Activated T-helper 1 cell treated with anti-CD3 and anti-CD28 coated beads, Interleukin-2, amount 50 U/mL, for 16 hours (primary cell): ENCODE data around the gene RNF5.
"Not testable (repeated sequence)": the region's sequence is repeated elsewhere in the genome, so short reads cannot be mapped to it uniquely, and the experiment has no call there.

ENCODE experiments used
- DNase-seq, 2 donors: peaks; one replicate each; pipeline ENCODE4 v3.0.0-alpha.2; 2020; ENCODE audit warnings: low read depth in 1 of 2, low spot score in 1 of 2

Gene RNF5

DNA sequence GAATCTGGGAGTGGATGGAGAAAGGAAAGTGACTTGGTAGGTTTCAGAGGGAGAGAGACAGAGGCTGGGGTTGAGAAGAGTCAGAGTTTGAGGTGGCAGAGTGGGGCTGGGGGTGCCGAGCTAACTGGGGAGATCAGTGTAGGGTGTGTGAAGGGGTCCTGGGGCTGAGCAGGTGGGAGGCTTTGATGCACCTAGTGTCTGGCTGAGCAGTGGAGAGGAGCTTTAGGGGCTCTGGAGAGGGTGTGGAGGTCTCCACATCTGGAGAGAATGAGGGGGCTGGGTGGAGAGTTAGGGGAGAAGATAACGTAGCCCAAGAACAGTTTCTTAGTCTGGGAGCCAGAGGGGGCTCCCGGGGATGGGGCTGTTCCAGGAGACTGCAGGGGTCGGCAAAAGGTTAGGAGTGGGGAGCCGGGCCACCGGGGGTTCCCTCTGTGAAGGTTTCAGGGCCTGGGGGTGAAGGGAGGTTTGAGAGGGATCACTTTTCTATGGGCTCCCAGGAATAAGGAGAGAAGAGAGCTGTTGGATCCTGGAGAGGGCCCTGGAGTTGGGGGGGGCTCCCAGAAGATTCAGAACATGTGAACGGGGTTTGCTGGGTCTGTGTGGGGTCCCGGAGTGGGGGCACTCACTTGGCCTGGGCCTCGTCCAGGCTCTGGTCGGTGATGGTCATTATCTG is 11.0 kb downstream of the RNF5 start:
- DNase-seq: no peak

DNA sequence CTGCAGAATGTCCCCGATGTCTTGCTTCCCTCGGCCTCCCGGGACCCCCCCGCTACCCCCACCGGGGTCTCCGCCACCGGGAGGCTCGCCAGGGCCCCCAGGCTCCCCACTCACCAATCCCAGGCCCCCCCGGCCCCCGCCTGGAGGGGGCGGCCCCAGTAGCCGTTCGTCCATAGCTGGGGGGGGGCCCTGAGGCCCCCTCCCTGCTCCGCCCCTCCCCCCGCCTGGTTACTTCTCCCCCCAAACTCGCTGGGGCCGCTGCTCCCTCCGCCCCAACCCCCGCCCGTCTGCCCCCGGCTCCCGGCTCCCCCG is 11.5 kb downstream of the RNF5 start:
- DNase-seq: no peak

DNA sequence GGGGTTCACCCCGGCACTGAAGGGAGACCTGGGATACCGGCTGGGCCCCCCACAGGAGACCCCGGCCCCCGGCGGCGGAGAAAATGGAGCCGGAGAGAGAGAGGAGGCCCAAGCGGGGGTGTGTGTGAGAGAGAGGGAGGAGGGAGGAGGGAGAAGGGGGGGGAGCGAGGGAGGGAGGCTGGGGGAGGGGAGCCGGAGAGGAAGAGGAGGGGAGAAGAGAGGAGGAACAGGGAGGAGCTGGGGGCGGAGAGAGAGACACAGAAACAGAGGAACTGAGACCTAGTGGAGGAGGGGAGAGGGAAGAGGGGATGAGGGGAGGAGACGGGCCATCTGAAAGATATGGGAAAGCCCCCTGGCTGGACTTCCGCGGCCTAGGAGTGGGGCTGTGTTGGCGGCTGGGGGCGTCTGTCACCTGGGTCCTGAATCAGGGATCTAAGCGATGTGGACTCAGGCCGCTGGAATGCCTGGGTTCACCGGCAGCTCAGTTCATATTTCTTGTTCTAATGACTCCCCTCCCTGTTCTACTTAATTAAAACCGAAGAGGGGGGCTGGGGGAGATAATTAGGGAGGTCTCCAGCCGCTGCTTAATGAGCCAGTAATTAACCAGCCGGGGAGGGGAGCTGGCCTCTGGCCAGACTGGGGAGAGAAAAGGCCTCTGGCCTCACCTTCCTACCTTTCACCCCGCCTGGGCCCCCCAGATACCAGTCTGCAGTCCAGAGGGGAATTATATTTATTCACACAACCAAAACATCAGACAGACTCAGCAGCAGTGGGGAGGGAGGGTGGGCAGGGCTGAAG is 12.0 kb downstream of the RNF5 start, which contains the start of gene PBX2:
TSS of gene PBX2 (minus strand) at position 149 of the 798 bp plus-strand sequence. CDS start 287 bp downstream, outside the sequence.
- peak; percentile 64 to 73 for DNase-seq

DNA sequence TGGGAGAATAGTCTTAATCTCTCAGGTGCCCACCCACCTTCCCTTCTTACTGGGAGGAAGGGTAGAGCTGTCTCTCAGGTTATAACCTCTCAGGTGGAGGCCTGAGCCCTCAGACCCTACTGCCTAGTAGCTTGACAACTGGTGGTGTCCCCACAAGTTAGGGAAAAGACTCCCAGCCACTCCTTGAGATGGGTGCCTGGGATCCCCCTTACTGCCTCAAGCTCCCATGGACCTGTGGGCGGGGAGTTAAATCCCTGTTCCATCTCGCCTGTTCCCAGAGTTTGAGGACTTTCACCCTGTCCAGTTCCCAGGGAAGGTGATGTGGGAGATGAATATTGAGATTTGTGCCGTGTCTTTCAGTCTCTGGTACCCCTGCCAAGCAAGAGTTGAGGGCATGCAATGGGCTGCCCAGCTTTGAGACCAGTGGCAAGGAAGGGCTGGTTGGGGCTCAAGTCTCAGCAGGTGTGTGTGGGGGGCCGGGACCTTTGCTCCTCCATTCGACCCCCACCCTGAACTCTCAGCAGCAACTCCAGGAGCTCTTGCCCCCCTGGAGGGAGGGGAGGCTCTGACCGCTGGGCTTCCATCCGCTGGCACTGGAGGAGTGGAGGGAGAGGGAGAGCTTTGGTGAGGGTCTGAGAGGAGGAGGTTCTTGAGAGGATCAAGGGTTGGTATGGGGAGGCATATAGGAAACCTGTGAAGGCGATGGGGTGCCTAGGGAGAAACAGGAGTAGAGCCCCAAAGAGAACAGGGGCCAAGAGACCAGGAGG is 12.9 kb downstream of the RNF5 start:
- no peak for DNase-seq

DNA sequence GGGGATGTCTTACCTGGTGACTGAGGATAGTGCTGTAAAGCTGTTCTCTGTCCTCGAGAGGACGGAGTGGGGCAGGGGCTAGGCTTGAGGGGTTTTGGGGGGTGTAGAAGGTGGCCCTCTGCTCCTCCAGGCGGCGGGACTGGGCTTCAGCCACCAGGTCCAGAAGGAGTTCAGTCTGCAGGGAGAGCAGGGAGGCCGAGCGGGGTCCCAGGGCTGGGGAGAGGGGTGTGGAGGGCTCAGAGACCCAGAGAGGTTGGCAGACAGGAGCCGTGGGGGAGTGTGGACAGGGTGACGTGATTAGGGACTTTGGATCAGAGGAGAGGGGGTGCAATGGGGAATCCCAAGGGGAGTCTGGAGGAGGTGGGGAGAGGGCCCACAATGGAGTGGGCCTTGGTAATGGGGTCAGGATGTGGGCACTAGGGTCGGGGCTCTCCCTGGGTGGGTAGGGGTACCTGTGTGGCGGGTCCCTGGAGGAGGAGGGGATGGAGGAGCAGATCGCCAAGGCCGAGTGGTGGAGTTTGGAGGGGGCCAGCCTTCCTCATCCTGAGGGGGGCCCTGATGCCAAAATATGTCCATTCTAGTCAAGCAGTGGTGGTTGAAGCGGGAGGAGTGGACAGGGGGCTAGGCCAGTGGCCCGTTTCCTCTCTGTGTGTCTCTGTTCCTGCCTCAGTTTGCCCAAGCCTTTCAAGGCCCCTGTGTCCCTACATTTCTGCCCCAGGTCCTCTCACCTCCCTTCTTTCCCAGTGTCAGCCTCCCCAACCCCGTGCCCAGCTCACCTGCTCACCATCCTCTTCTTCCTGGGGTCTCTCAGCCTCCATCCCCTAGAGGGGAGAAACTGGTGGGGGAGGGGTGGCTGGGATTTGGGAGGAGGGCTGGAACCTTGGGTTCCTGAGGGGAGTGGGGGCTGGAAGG is 13.7 kb downstream of the RNF5 start:
- DNase-seq: no peak

DNA sequence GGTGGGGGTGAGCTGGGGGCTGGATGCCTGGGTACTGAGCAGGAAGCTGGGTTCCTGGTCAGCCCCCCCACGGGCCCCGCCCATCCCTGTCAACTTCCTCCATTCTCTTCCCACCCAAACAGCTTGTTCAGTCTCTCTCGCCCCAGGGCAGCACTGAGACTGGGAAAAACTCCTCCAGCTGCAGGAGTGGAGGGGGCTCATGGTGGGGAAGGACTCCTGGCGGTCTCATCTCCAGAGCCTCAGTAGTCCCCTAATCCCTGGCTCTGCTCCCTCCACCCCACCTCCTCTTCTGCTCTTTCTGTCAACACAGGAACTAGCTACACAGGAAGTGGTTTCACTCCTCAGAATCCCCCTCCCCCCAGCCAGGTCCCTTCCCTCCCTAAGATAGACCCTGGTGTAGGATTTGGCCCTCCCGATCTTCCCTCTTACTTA is 14.4 kb downstream of the RNF5 start, which contains the start of gene GPSM3:
TSS of gene GPSM3 (minus strand) at position 36 of the 432 bp plus-strand sequence. CDS start 130 bp downstream, outside the sequence.
- DNase-seq: peak in 1 of 2 donors; percentile 29

DNA sequence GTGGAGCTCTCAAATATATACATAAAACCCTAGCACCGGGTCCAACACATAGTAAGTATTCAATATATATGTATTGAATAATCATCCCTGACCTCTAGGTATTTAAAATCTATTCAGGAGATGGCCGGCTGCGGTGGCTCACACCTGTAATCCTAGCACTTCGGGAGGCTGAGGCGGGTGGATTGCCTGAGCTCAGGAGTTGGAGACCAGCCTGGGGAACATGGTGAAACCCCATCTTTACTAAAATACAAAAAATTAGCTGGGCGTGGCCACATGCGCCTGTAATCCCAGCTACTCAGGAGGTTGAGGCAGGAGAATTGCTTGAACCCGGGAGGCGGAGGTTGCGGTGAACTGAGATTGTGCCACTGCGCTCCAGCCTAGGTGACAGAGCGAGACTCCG is 14.9 kb downstream of the RNF5 start:
- not testable (repeated sequence) for DNase-seq

DNA sequence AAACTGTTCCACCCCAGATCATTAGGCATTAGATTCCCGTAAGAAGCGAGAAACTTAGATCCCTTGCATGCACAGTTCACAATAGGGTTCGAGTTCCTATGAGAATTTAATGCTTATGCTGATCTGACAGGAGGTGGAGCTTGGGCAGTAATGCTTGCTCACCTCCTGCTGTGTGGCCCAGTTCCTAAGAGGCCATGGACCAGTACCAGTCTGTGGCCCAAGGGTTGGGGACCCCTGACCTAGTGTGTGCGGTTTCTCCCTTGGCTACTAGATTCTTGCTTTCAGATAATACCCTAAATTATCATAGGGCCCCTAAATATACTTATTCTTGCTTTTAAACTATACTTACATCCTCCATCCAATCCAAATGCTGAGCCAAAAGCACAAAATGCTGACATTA is 16.2 kb downstream of the RNF5 start:
- DNase-seq: no peak

DNA sequence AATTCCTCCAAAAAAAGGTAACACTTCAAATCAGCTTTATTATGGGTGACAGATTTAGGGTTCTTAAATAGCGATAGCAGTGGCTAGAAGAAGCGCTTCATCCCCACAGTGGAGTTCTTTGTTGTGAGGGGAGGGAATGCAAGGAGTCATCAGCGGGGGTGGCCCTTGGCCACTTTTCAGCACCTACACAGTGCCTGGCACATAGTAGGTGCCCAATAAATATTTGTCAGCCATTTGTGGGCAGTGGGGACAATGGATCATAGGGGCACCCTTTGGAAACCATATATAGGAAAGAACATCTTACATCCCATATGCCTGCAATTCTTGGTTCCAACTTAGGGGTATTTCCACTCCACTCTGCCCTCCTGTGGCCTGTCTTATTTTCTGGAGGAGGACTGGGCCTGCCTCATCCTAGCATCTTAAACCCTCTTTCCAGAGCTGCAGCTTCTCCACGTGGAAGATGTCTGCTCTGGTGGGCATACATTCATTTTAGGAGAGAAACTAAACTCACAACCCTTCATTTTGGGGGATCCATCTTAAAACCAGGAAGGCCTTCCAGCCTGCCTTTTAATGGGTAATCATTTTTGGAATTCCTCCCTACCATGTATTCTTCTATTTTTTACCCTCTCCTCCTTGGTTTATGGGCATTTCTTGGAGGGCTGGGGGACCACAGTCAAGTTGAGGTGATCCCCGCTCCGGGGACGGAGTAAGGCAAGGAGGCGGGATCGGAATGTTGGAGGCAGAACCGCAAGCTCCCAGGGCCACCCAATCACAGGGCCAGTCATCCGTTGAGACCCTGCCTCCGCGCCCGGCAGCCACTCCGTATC is 16.8 kb downstream of the RNF5 start:
- no peak for DNase-seq

DNA sequence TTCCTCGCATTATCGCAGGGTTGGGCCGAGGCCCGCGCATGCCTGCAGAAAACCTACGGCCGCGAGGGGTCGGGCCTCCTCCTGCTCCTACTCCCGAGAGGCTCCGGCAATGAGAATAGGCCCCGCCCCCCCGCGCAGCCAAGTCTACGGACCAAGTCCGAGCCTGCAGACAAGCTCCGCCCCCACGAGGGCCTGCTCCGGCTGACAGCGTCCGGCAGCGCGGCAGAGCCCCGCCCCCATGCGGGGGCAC is 17.4 kb downstream of the RNF5 start:
- peak; percentile 100 for DNase-seq

DNA sequence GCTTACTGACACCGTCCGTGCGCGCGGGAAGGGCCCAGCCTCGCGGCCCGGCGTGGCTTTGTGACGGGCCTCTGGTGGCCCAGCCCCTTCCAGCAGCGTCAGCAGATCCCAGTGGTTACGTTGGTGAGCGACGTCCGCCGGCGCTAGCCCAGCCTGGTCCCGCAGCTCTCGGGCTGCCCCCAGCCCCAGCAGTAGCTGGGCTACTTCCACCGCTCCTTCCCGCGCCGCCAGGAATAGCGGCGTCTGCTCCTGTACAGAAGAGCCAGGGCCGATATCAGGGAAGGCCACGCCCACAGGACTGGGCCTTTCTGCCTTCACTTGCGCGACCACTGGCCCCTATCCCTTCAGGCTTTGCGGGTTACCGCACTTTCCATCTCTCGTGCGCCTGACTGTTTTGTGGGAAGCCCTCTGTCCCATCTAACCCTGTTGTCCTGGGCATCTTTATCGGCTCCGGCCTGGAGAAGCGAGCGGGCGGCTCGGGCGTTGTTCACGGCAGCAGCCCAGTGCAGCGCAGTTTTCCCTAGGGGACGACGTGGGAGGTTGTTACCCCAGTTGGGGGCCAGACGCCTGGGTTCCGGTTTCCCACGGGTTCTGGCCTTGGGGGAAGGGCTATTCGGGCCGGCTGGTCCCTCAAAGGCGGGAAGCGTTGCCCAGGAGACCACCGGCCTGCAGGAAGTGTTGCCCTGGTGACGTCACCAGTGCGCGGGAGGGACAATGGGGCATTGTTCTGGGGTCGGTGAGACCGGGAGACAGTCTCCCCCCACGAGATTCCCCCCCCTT is 17.9 kb downstream of the RNF5 start:
- DNase-seq: peak; percentile 18 to 40

DNA sequence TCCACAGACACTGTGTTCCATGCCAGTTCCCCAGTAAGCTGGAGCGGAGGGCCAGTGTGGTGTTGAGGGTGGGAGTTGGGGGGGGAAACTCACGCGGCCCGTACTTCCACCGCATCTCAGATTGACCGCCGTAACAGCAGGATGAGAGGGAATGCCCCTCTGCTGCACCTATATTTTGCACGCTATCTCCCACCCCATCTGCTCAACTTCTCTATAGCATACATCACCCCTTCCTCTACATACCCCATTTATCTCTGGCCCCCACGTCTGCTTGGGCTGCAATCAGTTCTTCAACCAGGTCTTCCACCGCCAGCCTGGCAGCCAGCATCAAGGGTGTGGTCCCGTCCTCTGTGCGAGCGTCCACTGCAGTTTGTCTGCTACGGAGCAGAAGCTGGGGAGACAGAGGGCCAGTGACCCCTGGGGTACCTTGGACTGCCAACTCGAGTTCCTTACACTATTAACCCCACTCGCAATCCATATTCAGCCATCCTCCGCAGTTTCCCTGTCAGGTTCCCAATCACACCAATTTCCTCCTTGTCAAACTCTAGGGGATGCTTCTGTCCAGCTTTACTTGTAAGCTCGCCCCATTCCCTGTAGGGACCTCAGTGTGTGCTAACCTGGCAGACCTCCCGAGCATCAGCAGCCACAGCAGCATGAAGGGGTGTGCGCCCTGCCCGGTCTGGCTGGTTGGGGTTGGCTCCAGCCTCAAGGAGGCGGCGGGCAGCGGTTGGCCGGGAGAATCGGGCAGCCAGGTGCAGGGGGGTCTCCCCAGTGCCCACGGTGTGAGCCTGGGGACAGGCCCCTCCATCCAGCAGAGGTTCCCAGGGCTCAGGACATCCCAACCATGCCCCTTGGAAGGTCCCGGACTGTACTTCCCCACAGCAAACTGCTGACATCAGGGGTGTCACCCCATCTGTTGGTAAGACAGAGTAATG is 18.7 kb downstream of the RNF5 start:
- DNase-seq: no peak

DNA sequence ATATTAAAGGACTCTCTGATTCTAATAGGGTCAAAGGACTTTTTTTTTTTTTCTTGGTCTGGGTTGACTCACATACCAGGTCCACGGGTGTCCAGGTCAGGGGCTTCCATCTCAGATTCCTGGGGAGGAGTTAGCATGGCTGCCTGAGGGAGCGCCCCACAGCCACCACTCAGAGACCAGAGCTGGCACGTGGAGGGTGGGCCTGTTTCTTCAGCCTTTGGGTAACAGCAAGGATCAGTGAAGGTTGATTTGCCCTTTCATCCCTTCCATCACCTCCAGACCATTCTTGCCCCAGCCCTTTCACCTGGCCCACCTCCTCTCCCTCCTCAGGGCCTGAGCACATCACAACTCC is 20.1 kb downstream of the RNF5 start:
- DNase-seq: no peak

DNA sequence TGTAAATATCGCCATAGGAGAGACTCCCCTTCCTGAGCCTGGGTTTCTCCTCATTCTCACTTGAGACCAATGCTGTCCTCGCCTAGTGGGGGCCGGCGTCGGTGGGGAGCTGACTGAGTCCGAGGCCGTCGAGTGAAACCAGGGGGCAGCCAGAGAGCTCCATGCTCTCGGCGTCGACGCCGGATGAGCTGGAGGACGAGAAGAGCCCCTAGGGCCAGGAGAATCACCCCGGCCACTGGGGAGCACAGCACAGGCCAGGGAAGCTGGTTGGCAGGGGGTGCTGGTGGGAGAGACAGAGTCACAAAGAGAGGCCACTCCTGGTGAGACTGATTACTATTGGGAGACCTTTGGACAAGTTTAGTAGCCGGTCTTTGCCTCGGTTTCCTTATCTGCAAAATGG is 20.7 kb downstream of the RNF5 start:
- no peak for DNase-seq

DNA sequence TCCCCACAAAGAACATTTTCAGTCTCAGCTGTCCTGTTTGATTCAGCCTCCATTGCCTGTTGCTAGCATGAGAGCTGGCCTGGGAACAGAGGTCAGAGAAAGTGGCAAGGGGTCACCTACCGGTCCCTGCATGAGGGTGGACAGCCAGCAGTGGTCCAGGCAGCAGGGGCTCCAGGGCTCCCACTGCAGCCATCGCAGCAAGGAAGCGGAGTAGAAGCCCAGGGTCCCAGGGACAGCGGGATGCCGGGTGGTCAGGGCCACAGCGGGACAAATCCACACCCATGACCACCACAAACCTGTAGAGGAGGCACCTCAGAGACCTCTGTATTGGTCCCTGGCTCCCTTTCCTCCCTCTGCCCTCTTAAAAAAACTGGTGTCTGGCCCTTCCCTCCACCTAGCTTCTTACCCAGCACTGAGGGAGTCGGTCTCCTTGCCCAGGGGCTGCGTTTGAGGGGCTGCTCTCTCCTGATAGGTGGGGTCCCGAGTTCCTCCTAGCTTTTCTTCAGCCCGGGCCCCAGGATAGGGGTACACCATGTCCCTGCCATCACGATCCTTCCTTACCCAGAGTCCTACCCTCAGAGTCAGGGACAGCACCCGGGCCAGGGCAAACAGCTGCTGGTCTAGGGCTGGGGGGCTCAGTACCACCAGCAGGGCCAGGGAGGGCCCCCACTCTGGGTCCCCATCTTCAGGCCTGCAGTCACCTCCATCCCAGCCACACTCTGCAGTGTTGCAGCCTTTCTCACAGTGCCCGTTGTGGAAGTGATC is 22.7 kb downstream of the RNF5 start:
- no peak for DNase-seq

DNA sequence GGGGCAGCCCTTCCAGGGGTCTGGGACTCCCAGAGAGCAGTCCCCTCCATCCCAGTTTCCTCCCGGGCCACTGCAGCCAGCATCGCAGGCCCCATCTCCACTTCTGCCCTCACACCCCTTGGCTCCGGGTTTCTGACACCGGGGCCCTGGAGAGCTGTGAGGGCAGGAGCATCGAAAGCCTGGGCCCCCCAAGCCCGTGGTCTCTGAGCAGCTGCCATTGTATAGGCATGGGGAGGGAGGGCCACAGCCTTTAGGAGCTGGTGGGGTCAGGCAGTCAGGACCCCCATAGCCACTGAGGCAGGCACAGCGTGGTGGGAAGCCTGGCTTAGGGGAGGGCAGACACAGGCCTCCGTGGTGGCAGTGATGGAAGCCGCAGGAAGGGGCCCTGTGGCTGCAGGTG is 24.0 kb downstream of the RNF5 start:
- no peak for DNase-seq

DNA sequence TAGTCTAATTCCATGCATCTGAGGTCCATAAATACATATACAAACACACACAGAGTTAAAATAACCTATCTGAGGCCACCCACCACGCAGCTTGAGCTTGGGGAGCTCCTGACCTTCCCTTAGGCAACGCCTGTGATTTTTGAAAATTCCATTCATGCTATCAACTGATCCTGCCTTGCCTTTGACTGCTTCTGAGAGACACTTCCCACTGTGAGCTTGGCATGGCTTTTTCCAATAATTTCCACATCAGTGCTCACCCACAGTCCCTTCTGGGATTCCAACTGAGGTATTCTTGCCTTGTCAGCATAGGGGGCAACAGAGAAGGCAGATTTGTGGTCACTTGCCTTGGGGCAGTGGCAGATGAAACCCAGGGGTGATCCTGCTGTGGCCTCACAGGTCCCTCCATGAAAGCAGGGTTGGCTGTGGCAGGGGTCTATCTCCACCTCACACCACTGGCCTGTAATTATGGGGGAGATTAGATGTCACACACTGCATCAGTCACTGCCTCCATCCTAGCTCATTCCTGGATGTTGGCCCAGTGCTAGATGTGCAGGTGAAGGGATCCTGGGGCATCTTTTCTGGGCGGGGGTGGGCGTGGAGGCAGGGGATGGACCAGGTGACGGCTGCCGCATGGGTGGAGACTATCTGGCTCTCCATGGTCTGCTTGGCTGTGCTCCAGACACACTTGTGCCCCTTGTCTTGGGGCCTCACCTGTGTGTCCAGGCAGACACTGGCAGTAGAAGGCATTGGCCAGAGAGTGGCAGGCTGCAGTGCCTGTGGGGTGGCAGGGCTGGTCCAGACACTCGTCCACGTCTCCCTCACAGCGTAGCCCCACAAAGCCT is 25.4 kb downstream of the RNF5 start:
- DNase-seq: no peak
